ENCODE data around the gene PCSK1.

Gene PCSK1

DNA sequence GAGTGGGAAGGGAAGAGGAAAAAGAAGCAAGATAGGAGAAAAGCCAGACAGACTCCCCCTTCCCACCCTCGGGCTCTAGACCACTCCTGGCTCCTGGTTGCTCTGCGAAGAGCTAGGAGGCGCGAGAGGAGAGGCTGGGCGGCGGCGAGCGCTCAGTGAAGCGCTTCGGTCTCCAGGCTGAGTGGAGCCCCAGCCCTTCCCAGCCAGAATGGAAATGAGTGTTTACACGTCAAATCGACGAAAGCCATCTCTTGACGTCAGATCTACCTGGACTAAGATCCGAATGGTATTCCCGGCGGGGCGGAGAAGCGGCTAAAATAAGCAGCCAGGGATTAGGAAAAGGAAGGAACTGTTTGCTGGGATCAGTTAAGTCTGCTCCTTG is at the start of gene PCSK1:
PCSK1 (minus strand) TSS at position 183 of the 382 bp plus-strand sequence. CDS start 206 bp downstream, outside the sequence.
- DNase-seq (ENCODE audit: low read depth in 2 of 2, low spot score in 1 of 2), result no peak

- no peak for DNase-seq (ENCODE audit: low read depth in 2 of 2, low spot score in 1 of 2)
Measured at GRCh38 chr5:96481867-96482266, 48.8 kb upstream of the PCSK1 start.

DNA sequence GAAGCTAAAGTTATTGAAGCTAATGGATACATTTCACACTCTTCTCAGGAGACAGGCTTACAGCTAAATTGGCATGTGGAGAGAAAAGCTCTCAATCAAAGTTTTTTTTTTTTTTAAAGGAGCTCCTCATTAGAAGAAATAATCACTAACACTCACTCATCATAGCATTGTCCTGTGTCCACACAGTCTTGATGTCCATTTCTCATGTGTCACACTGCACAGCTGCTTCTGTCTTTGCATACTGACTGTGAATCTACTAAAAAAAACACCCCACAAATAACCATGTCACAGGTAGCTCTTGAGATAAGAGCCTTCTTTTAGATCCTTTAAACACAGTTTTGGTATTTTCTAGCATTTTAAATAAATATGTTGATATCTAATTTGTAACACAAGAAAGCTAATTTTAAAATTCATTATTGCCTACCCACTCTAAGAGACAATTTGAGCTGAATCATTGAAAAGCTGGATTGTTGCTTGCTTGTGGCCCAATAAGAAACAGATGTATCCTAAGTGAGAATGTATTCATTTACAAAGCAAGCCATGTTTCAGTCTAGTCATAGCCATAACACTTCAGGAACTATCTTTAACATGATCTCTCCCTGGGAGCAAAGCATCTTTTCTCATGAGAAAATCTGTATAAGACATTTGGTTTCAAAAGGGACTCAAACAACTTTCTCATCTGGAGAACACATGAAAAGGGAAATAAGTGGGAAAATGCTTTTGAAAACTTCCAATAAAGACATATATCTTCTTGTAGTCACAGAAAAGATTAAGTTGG is 48.1 kb upstream of the PCSK1 start:
- no peak for DNase-seq (ENCODE audit: low read depth in 2 of 2, low spot score in 1 of 2)

DNA sequence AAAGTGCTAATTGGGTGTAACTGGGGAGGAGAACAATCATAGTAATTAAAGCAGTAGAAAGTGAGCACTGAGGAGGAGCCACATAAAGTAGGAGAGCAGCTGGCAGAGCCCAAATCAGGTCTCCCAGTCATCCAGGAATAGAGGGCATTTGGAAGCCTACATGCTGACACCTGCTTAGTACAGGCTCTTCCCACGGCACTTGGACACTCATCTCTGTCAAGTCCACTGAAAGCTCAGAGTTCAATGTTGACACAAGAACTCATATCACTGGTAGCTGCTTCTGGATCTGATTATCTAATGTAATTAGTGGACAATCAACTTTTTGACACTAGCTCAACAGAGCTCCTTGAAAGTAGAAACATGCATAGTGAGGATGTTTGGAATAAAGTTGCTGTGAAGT is 45.9 kb upstream of the PCSK1 start:
- no peak for DNase-seq (ENCODE audit: low read depth in 2 of 2, low spot score in 1 of 2)

DNA sequence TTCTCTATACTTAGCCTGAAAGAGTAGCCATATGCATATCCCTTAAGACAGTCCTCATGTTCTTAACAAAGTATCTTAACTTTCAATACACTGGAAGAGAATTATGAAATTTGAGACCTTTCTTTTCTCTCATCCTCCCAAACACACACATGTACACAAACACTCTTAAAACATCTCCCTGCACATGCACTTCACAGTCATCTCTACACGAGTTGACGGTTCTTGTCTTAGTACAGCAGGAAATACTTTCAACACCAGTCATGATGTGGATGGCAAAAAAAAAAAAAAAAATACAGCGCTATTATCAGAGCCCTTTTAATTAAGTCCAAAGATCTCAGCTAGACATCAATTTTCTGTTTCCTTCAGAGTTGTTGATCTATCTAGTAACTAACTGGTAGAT is 43.6 kb upstream of the PCSK1 start:
- DNase-seq (ENCODE audit: low read depth in 2 of 2, low spot score in 1 of 2), result no peak

GRCh38 chr5:96474073-96474472 is 41.0 kb upstream of the PCSK1 start:
- no peak for DNase-seq (ENCODE audit: low read depth in 2 of 2, low spot score in 1 of 2)

GRCh38 chr5:96473155-96473554 is 40.1 kb upstream of the PCSK1 start:
- no peak for DNase-seq (ENCODE audit: low read depth in 2 of 2, low spot score in 1 of 2)

- no peak for DNase-seq (ENCODE audit: low read depth in 2 of 2, low spot score in 1 of 2)
Measured at GRCh38 chr5:96470785-96471184, 37.7 kb upstream of the PCSK1 start.

DNA sequence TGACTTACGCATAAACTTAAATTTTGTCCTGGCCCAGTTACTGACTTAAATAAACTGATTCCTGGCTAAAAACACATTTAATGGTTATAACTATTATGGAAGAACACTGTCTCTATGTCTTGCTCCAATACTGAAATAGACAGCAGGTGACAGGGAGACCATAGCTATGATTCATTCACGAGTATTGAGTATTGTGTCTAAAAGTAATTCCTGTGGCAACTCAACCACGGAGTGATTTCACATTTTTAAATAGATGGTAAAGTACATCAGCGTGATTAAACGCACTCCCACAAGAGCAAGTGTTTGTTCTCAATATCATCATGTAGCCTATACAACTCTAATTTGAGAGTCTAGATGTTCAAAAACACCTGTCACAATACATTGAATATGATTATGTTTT is 35.9 kb upstream of the PCSK1 start:
- DNase-seq (ENCODE audit: low read depth in 2 of 2, low spot score in 1 of 2), result no peak

- no peak for DNase-seq (ENCODE audit: low read depth in 2 of 2, low spot score in 1 of 2)
Measured at GRCh38 chr5:96463091-96463490, 30.0 kb upstream of the PCSK1 start.

- DNase-seq (ENCODE audit: low read depth in 2 of 2, low spot score in 1 of 2), result no peak
Measured at GRCh38 chr5:96459313-96460121, 26.5 kb upstream of the PCSK1 start.

DNA sequence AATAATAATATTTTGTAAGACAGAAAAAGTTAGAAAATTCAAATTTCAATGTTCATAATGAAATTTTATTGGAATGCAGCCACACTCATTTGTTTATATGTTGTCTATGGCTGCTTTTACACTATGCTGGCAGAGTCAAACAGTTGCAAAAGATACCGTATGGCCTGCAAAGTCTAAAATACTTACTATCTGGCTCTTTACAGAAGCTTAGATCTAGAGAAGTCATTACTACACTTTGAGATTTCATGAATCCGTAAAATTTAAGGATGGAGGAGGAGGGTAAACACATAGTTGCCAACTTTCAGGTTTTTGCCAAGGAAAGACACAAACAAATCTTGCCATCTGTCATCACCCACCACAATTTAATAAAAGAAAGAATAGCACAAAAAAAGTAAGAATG is 25.1 kb upstream of the PCSK1 start:
- DNase-seq (ENCODE audit: low read depth in 2 of 2, low spot score in 1 of 2), result no peak

- no peak for DNase-seq (ENCODE audit: low read depth in 2 of 2, low spot score in 1 of 2)
Measured at GRCh38 chr5:96455789-96456188, 22.7 kb upstream of the PCSK1 start.

GRCh38 chr5:96453394-96453793 is 20.3 kb upstream of the PCSK1 start:
- DNase-seq (ENCODE audit: low read depth in 2 of 2, low spot score in 1 of 2), result no peak

DNA sequence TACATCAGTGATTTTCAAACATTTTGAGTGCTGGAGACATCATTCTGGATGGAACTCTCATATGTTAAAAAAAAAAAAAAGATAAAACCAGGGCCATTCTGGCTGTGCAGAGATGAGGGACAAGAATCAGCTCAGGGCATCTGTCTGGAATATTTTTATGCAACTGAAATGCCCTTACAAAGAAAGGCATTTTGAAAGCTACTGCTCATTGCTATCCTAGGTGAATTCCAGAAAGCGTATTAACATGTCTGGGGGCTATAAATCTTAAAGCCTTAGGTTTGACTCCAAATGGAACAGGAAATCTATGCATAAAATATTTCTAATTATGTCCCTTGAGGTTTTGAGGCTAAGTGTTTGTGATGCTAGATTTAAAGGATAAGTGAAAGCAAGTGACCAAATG is 14.9 kb upstream of the PCSK1 start:
- DNase-seq (ENCODE audit: low read depth in 2 of 2, low spot score in 1 of 2), result no peak

GRCh38 chr5:96440185-96440538 is 7.1 kb upstream of the PCSK1 start:
- DNase-seq (ENCODE audit: low read depth in 2 of 2, low spot score in 1 of 2), result no peak

- no peak for DNase-seq (ENCODE audit: low read depth in 2 of 2, low spot score in 1 of 2)
Measured at GRCh38 chr5:96439477-96440184, 6.6 kb upstream of the PCSK1 start.

GRCh38 chr5:96434201-96434645 is 1.2 kb upstream of the PCSK1 start:
- DNase-seq (ENCODE audit: low read depth in 2 of 2, low spot score in 1 of 2), result peak in 1 of 2 donors; percentile 1

DNA sequence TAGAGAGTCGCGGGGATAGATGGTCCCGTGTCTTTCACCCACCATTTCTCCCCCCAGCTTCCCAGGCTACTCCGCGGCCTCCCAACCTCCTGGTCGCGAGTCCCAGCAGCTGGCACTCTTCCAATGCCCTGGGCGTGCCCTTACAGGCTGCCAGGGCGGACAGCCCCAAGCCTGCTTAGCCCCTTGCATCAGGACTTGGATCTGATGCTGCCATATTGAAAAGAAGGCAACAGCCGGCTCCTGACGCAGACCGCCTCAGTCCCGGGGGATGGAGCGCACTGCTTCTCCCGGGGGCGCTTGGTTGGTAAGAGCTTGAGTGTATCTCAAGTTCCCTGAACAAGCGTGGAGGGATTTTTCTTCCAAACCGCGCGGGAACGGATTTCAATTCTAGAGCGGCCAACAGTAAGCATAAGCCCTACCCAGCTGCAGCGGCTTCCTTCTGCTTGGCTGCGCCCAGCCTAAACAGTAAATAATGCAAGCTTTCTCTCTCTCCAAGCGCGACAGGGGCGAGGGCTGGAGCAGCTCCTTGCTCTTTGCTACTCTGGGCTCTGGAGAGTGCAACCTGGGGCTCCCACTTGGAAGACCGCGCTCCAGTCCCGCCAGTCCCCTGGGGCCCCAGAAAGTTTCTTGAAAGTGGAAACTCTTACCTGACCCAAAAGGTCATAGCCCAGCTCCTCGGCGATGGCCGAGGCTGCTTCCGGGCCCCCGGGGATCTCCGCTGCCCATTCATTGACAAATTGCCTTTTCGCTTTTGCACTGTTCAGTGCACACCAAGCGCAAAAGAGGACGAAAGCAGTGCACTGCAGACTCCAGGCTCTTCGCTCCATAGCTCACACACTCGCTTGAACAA is 607 bp downstream of the PCSK1 start:
- no peak for DNase-seq (ENCODE audit: low read depth in 2 of 2, low spot score in 1 of 2)

DNA sequence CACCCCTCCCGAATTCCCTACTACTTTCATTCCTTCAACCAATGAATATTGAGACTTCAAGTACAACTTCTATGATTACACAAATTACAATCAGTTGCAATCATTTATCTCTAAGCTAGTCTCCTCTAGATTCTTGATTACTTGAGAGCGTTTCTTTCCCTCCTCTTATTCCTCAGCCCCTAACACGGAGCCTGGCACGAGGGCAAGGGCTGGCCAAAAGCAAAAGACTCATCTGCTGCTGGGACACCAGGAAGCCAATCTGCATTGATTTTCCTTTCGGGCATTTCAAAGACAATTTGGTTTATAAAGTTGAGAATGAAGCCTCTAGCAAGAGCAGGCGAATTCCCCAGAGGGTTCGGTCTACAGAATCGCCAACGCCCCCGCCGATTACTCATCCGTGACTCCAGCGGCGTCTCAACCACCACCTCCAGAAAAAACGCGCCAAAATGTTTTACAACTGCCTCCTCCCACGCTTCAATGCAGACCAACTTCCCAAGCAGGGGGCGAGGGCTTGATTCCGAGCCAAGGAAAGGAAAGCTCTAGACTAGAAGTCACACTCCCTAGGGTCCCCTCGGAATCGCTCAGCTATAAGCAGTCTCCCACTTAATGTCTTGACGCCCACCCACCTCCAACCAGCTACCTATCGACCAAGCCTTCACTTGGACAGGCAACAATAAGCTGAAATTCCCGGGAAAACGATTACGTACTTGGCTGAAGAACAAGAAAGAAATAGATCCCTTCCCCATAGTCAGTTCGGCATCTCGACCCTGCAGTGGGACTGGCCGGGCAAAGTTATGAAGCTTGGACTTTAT is 1.5 kb downstream of the PCSK1 start:
- DNase-seq (ENCODE audit: low read depth in 2 of 2, low spot score in 1 of 2), result no peak

All from stimulated activated CD8-positive, alpha-beta memory T cell treated with anti-CD3 and anti-CD28 coated beads, Interleukin-4, amount 100 ng/mL, for 1 hour (primary cell).